HEK293 (cell line): ENCODE data around the gene NAGLU.

Experiments used
- BCL11A ChIP-seq: fragments of 450-650 bp; formaldehyde crosslinking; IDR thresholded peaks from 2 replicates; pipeline ENCODE4 v1.5.1; 2016; ENCODE audit warnings: low read depth, missing biosample characterization, missing genetic modification characterization
- FEZF1 ChIP-seq: fragments of 450-650 bp; formaldehyde crosslinking; IDR thresholded peaks from 2 replicates; pipeline ENCODE4 v1.5.1; 2016; ENCODE audit warnings: missing biosample characterization, missing genetic modification characterization
- MYNN ChIP-seq: fragments of 450-650 bp; formaldehyde crosslinking; IDR thresholded peaks from 2 replicates; pipeline ENCODE4 v1.5.1; 2016; ENCODE audit warnings: missing biosample characterization, missing genetic modification characterization, borderline replicate concordance
- PRDM1 ChIP-seq: fragments of 450-650 bp; formaldehyde crosslinking; IDR thresholded peaks from 2 replicates; pipeline ENCODE4; 2016; ENCODE audit warnings: missing biosample characterization, missing genetic modification characterization
- ZFHX2 ChIP-seq: fragments of 450-650 bp; formaldehyde crosslinking; conservative IDR thresholded peaks from 2 replicates; pipeline ENCODE4 v1.5.1; 2016; ENCODE audit warnings: missing biosample characterization, missing genetic modification characterization
- ZNF10 ChIP-seq: fragments of 450-650 bp; formaldehyde crosslinking; IDR thresholded peaks from 2 replicates; pipeline ENCODE4 v1.5.1; 2017; ENCODE audit warnings: missing biosample characterization, missing genetic modification characterization
- ZNF121 ChIP-seq: fragments of 450-650 bp; formaldehyde crosslinking; IDR thresholded peaks from 2 replicates; pipeline ENCODE4 v1.5.1; 2016; ENCODE audit warnings: missing biosample characterization, missing genetic modification characterization
- ZNF202 ChIP-seq: fragments of 450-650 bp; formaldehyde crosslinking; IDR thresholded peaks from 2 replicates; pipeline ENCODE4 v1.5.1; 2016; ENCODE audit warnings: missing biosample characterization, missing genetic modification characterization, borderline replicate concordance
- ZNF211 ChIP-seq: fragments of 450-650 bp; formaldehyde crosslinking; IDR thresholded peaks from 2 replicates; pipeline ENCODE4 v1.5.1; 2016; ENCODE audit warnings: low read depth, missing biosample characterization, missing genetic modification characterization
- ZNF24 ChIP-seq: fragments of 450-650 bp; formaldehyde crosslinking; IDR thresholded peaks from 2 replicates; pipeline ENCODE4 v1.5.1; 2016; ENCODE audit warnings: missing biosample characterization, missing genetic modification characterization
- ZNF354C ChIP-seq: fragments of 450-650 bp; formaldehyde crosslinking; IDR thresholded peaks from 2 replicates; pipeline ENCODE4 v1.5.1; 2016; ENCODE audit warnings: missing biosample characterization, missing genetic modification characterization, low read depth, borderline replicate concordance
- ZNF366 ChIP-seq: fragments of 450-650 bp; formaldehyde crosslinking; conservative IDR thresholded peaks from 2 replicates; pipeline ENCODE4 v1.5.1; 2016; ENCODE audit warnings: missing biosample characterization, missing genetic modification characterization
- ZNF510 ChIP-seq: fragments of 450-650 bp; formaldehyde crosslinking; IDR thresholded peaks from 2 replicates; pipeline ENCODE4 v1.5.1; 2018; ENCODE audit warnings: mild to moderate bottlenecking, missing genetic modification characterization, missing biosample characterization; ENCODE audit not compliant: insufficient replicate concordance
- ZNF555 ChIP-seq: fragments of 450-650 bp; formaldehyde crosslinking; conservative IDR thresholded peaks from 2 replicates; pipeline ENCODE4 v1.5.1; 2017; ENCODE audit warnings: missing biosample characterization, mild to moderate bottlenecking, missing genetic modification characterization, inconsistent platforms
- ZNF558 ChIP-seq: fragments of 450-650 bp; formaldehyde crosslinking; IDR thresholded peaks from 2 replicates; pipeline ENCODE4 v1.5.1; 2016; ENCODE audit warnings: missing biosample characterization, missing genetic modification characterization
- ZNF560 ChIP-seq: fragments of 450-650 bp; formaldehyde crosslinking; IDR thresholded peaks from 2 replicates; pipeline ENCODE4 v1.5.1; 2017; ENCODE audit warnings: missing biosample characterization, missing genetic modification characterization, borderline replicate concordance
- ZNF561 ChIP-seq: fragments of 450-650 bp; IDR thresholded peaks from 2 replicates; pipeline ENCODE4 v1.5.1; 2018; ENCODE audit warnings: missing biosample characterization, missing genetic modification characterization, borderline replicate concordance
- ZNF664 ChIP-seq: fragments of 450-650 bp; formaldehyde crosslinking; IDR thresholded peaks from 2 replicates; pipeline ENCODE4 v1.5.1; 2016; ENCODE audit warnings: missing biosample characterization, missing genetic modification characterization
- ZNF670 ChIP-seq: fragments of 450-650 bp; formaldehyde crosslinking; IDR thresholded peaks from 2 replicates; pipeline ENCODE4 v1.5.1; 2016; ENCODE audit warnings: missing biosample characterization, missing genetic modification characterization, low read depth
- ZNF747 ChIP-seq: fragments of 450-650 bp; formaldehyde crosslinking; IDR thresholded peaks from 2 replicates; pipeline ENCODE4 v1.5.1; 2016; ENCODE audit warnings: missing biosample characterization, missing genetic modification characterization
- ZNF791 ChIP-seq: fragments of 450-650 bp; formaldehyde crosslinking; IDR thresholded peaks from 2 replicates; pipeline ENCODE4 v1.5.1; 2016; ENCODE audit warnings: missing biosample characterization, missing genetic modification characterization
- ZNF843 ChIP-seq: fragments of 450-650 bp; formaldehyde crosslinking; IDR thresholded peaks from 2 replicates; pipeline ENCODE4 v1.5.1; 2016; ENCODE audit warnings: missing biosample characterization, missing genetic modification characterization
- TF ChIP-seq, protein P1 (sequence below): fragments of 450-650 bp; formaldehyde crosslinking; IDR thresholded peaks from 2 replicates; pipeline ENCODE4 v1.5.1; 2016; ENCODE audit warnings: missing biosample characterization, missing genetic modification characterization
- TF ChIP-seq, protein P2 (sequence below): fragments of 450-650 bp; formaldehyde crosslinking; IDR thresholded peaks from 2 replicates; pipeline ENCODE4 v1.5.1; 2016; ENCODE audit warnings: missing biosample characterization, missing genetic modification characterization
- TF ChIP-seq, protein P3 (sequence below): fragments of 450-650 bp; formaldehyde crosslinking; IDR thresholded peaks from 2 replicates; pipeline ENCODE4 v1.5.1; 2016; ENCODE audit warnings: missing biosample characterization, missing genetic modification characterization
- TF ChIP-seq, protein P4 (sequence below): IDR thresholded peaks from 2 replicates; pipeline ENCODE4 v1.6.1; 2011; ENCODE audit warnings: mild to moderate bottlenecking, low read depth, low read length, borderline replicate concordance
- TF ChIP-seq, protein P5 (sequence below): fragments of 450-650 bp; formaldehyde crosslinking; conservative IDR thresholded peaks from 2 replicates; pipeline ENCODE4 v1.5.1; 2016; ENCODE audit warnings: low read depth, missing biosample characterization, missing genetic modification characterization
- TF ChIP-seq, protein P6 (sequence below): fragments of 450-650 bp; formaldehyde crosslinking; IDR thresholded peaks from 2 replicates; pipeline ENCODE4 v1.5.1; 2017; ENCODE audit warnings: missing biosample characterization, missing genetic modification characterization
- TF ChIP-seq, protein P7 (sequence below): fragments of 450-650 bp; formaldehyde crosslinking; IDR thresholded peaks from 2 replicates; pipeline ENCODE4 v1.5.1; 2016; ENCODE audit warnings: missing biosample characterization, missing genetic modification characterization

Gene NAGLU

DNA sequence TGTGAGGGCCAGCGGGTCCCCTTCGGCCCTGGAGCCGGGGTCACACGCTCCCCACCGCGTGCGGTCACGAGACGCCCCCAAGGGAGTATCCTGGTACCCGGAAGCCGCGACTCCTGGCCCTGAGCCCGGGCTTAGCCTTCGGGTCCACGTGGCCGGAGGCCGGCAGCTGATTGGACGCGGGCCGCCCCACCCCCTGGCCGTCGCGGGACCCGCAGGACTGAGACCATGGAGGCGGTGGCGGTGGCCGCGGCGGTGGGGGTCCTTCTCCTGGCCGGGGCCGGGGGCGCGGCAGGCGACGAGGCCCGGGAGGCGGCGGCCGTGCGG, at the start of gene NAGLU (continued):
- TF ChIP-seq ZNF121: no peak
- TF ChIP-seq ZNF510 (tag by site-specific recombination): no peak
- TF ChIP-seq, protein P1, sequence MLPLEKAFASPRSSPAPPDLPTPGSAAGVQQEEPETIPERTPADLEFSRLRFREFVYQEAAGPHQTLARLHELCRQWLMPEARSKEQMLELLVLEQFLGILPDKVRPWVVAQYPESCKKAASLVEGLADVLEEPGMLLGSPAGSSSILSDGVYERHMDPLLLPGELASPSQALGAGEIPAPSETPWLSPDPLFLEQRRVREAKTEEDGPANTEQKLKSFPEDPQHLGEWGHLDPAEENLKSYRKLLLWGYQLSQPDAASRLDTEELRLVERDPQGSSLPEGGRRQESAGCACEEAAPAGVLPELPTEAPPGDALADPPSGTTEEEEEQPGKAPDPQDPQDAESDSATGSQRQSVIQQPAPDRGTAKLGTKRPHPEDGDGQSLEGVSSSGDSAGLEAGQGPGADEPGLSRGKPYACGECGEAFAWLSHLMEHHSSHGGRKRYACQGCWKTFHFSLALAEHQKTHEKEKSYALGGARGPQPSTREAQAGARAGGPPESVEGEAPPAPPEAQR (tag by site-specific recombination): no peak
- peak; percentile 97 for TF ChIP-seq BCL11A (tag by site-specific recombination)
- no peak for TF ChIP-seq ZNF555
- TF ChIP-seq ZNF843 (tag by site-specific recombination): peak; percentile 74; the same call in 1 of the 2 replicates
- no peak for TF ChIP-seq MYNN (tag by site-specific recombination)
- TF ChIP-seq ZNF211 (tag by site-specific recombination): no peak
- TF ChIP-seq ZNF10 (tag by site-specific recombination): no peak
- TF ChIP-seq ZNF561 (tag by site-specific recombination): peak; percentile 83
- no peak; the same call in 1 of the 2 replicates for TF ChIP-seq ZFHX2 (tag by site-specific recombination)
- no peak for TF ChIP-seq ZNF366 (tag by site-specific recombination)
- no peak for TF ChIP-seq ZNF354C (tag by site-specific recombination)
- peak; percentile 89; the same call in 1 of the 2 replicates for TF ChIP-seq ZNF24 (tag by site-specific recombination)
- TF ChIP-seq, protein P2, sequence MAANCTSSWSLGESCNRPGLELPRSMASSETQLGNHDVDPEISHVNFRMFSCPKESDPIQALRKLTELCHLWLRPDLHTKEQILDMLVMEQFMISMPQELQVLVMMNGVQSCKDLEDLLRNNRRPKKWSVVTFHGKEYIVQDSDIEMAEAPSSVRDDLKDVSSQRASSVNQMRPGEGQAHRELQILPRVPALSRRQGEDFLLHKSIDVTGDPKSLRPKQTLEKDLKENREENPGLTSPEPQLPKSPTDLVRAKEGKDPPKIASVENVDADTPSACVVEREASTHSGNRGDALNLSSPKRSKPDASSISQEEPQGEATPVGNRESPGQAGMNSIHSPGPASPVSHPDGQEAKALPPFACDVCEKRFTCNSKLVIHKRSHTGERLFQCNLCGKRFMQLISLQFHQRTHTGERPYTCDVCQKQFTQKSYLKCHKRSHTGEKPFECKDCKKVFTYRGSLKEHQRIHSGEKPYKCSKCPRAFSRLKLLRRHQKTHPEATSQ (tag by site-specific recombination): no peak
- TF ChIP-seq, protein P3, sequence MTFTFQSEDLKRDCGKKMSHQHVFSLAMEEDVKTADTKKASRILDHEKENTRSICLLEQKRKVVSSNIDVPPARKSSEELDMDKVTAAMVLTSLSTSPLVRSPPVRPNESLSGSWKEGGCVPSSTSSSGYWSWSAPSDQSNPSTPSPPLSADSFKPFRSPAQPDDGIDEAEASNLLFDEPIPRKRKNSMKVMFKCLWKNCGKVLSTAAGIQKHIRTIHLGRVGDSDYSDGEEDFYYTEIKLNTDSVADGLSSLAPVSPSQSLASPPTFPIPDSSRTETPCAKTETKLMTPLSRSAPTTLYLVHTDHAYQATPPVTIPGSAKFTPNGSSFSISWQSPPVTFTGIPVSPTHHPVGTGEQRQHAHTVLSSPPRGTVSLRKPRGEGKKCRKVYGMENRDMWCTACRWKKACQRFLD: no peak
- no peak for TF ChIP-seq ZNF670 (tag by site-specific recombination)
- TF ChIP-seq, protein P4, sequence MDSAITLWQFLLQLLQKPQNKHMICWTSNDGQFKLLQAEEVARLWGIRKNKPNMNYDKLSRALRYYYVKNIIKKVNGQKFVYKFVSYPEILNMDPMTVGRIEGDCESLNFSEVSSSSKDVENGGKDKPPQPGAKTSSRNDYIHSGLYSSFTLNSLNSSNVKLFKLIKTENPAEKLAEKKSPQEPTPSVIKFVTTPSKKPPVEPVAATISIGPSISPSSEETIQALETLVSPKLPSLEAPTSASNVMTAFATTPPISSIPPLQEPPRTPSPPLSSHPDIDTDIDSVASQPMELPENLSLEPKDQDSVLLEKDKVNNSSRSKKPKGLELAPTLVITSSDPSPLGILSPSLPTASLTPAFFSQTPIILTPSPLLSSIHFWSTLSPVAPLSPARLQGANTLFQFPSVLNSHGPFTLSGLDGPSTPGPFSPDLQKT: no peak
- TF ChIP-seq, protein P5, sequence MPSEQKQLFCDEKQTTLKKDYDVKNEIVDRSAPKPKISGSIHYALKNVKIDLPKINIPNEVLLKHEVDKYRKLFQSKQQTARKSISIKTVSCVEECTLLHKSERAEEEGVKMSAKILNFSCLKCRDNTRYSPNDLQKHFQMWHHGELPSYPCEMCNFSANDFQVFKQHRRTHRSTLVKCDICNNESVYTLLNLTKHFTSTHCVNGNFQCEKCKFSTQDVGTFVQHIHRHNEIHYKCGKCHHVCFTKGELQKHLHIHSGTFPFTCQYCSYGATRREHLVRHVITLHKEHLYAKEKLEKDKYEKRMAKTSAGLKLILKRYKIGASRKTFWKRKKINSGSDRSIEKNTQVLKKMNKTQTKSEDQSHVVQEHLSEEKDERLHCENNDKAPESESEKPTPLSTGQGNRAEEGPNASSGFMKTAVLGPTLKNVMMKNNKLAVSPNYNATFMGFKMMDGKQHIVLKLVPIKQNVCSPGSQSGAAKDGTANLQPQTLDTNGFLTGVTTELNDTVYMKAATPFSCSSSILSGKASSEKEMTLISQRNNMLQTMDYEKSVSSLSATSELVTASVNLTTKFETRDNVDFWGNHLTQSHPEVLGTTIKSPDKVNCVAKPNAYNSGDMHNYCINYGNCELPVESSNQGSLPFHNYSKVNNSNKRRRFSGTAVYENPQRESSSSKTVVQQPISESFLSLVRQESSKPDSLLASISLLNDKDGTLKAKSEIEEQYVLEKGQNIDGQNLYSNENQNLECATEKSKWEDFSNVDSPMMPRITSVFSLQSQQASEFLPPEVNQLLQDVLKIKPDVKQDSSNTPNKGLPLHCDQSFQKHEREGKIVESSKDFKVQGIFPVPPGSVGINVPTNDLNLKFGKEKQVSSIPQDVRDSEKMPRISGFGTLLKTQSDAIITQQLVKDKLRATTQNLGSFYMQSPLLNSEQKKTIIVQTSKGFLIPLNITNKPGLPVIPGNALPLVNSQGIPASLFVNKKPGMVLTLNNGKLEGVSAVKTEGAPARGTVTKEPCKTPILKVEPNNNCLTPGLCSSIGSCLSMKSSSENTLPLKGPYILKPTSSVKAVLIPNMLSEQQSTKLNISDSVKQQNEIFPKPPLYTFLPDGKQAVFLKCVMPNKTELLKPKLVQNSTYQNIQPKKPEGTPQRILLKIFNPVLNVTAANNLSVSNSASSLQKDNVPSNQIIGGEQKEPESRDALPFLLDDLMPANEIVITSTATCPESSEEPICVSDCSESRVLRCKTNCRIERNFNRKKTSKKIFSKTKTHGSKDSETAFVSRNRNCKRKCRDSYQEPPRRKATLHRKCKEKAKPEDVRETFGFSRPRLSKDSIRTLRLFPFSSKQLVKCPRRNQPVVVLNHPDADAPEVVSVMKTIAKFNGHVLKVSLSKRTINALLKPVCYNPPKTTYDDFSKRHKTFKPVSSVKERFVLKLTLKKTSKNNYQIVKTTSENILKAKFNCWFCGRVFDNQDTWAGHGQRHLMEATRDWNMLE (tag by site-specific recombination): 0 out of 2 replicates have a peak, but pooled peaks have one; percentile 8
- TF ChIP-seq, protein P6, sequence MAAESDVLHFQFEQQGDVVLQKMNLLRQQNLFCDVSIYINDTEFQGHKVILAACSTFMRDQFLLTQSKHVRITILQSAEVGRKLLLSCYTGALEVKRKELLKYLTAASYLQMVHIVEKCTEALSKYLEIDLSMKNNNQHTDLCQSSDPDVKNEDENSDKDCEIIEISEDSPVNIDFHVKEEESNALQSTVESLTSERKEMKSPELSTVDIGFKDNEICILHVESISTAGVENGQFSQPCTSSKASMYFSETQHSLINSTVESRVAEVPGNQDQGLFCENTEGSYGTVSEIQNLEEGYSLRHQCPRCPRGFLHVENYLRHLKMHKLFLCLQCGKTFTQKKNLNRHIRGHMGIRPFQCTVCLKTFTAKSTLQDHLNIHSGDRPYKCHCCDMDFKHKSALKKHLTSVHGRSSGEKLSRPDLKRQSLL (tag by site-specific recombination): peak; percentile 80
- TF ChIP-seq ZNF747 (tag by site-specific recombination): no peak
- TF ChIP-seq PRDM1: no peak
- TF ChIP-seq, protein P7, sequence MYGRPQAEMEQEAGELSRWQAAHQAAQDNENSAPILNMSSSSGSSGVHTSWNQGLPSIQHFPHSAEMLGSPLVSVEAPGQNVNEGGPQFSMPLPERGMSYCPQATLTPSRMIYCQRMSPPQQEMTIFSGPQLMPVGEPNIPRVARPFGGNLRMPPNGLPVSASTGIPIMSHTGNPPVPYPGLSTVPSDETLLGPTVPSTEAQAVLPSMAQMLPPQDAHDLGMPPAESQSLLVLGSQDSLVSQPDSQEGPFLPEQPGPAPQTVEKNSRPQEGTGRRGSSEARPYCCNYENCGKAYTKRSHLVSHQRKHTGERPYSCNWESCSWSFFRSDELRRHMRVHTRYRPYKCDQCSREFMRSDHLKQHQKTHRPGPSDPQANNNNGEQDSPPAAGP: peak; percentile 83; the same call in 1 of the 2 replicates
- TF ChIP-seq FEZF1 (tag by site-specific recombination): no peak
- TF ChIP-seq ZNF558 (tag by site-specific recombination): no peak
- no peak for TF ChIP-seq ZNF202 (tag by site-specific recombination)
- TF ChIP-seq ZNF560 (tag by site-specific recombination): no peak
- TF ChIP-seq ZNF791 (tag by site-specific recombination): no peak
- no peak for TF ChIP-seq ZNF664
